Stimulated activated CD8-positive, alpha-beta memory T cell treated with anti-CD3 and anti-CD28 coated beads, Interleukin-12 subunit alpha, Interleukin-12 subunit beta, amount 100 ng/mL, for 1 hour (primary cell): ENCODE data around the gene GAB4.
"Not testable (repeated sequence)": the region's sequence is repeated elsewhere in the genome, so short reads cannot be mapped to it uniquely, and the experiment has no call there.

Experiments
- DNase-seq: peaks from one replicate; pipeline ENCODE4 v3.0.0-alpha.2; 2020; ENCODE audit warnings: low read depth

GAB4 gene

GRCh38 chr22:17007852-17008731 is at the start of gene GAB4:
Gene GAB4 (minus strand): TSS chr22:17008222. CDS start chr22:17008114, 108 bp downstream.
- no peak for DNase-seq

GRCh38 chr22:17056807-17057206 is 48.8 kb upstream of the GAB4 start:
- no peak for DNase-seq

GRCh38 chr22:17056058-17056457 is 48.0 kb upstream of the GAB4 start:
- no peak for DNase-seq

- DNase-seq: no peak
Observed at GRCh38 chr22:17047656-17048055, 39.6 kb upstream of the GAB4 start.

GRCh38 chr22:17046566-17047348 is 38.7 kb upstream of the GAB4 start:
- DNase-seq: no peak

GRCh38 chr22:17043521-17043920 is 35.5 kb upstream of the GAB4 start:
- no peak for DNase-seq

- DNase-seq: not testable (repeated sequence)
Observed at GRCh38 chr22:17036842-17037711, 29.1 kb upstream of the GAB4 start.

- DNase-seq: not testable (repeated sequence)
Observed at GRCh38 chr22:17035976-17036841, 28.2 kb upstream of the GAB4 start.

- no peak for DNase-seq
Observed at GRCh38 chr22:17035246-17035645, 27.2 kb upstream of the GAB4 start.

- not testable (repeated sequence) for DNase-seq
Observed at GRCh38 chr22:17034532-17034931, 26.5 kb upstream of the GAB4 start.

- DNase-seq: not testable (repeated sequence)
Observed at GRCh38 chr22:17032277-17032676, 24.3 kb upstream of the GAB4 start.

- not testable (repeated sequence) for DNase-seq
Observed at GRCh38 chr22:17024380-17024779, 16.4 kb upstream of the GAB4 start.

- not testable (repeated sequence) for DNase-seq
Observed at GRCh38 chr22:17015552-17015951, 7.5 kb upstream of the GAB4 start.

- not testable (repeated sequence) for DNase-seq
Observed at GRCh38 chr22:17014101-17014440, 6.0 kb upstream of the GAB4 start.

GRCh38 chr22:17013396-17014100 is 5.5 kb upstream of the GAB4 start:
- DNase-seq: no peak

- no peak for DNase-seq
Observed at GRCh38 chr22:17012267-17012666, 4.2 kb upstream of the GAB4 start.

- DNase-seq: no peak
Observed at GRCh38 chr22:17009640-17010291, 1.7 kb upstream of the GAB4 start.

- DNase-seq: no peak
Observed at GRCh38 chr22:17007257-17007656, 765 bp downstream of the GAB4 start.

- DNase-seq: no peak
Observed at GRCh38 chr22:16989915-16990314, 18.1 kb downstream of the GAB4 start.

- DNase-seq: no peak
Observed at GRCh38 chr22:16988257-16988656, 19.8 kb downstream of the GAB4 start.
